ENCODE data around the gene MINDY3.
"Not testable (repeated sequence)": the region's sequence is repeated elsewhere in the genome, so short reads cannot be mapped to it uniquely, and the experiment has no call there.

The MINDY3 gene

GRCh38 chr10:15775513-15775912, 84.8 kb downstream of the MINDY3 start:
- TF ChIP-seq CTCF (IDR thresholded peaks at IDR 0.05; ENCODE audit: low read depth, low read length, missing control alignments): no peak
- DNase-seq (ENCODE audit: low read depth): peak; percentile 53
- no peak overlapping the region for H3K4me3 ChIP-seq (ENCODE audit: low read depth, low read length)
- in situ Hi-C loops (cut with HindIII; ENCODE audit: low sequenced_read_pairs): no loop called here

- in situ Hi-C loops (cut with HindIII; ENCODE audit: low sequenced_read_pairs); DNase-seq (ENCODE audit: low read depth): not testable (repeated sequence)
Measured at GRCh38 chr10:15774534-15774933, 85.8 kb downstream of the MINDY3 start.

GRCh38 chr10:15764892-15765454, 95.3 kb downstream of the MINDY3 start:
- in situ Hi-C loops (cut with HindIII; ENCODE audit: low sequenced_read_pairs): no loop called here
- DNase-seq (ENCODE audit: low read depth): no peak
- H3K4me3 ChIP-seq (ENCODE audit: low read depth, low read length): no peak overlapping the region
- TF ChIP-seq CTCF (IDR thresholded peaks at IDR 0.05; ENCODE audit: low read depth, low read length, missing control alignments): no peak

More at GRCh38 chr10:15774534-15774933, 85.8 kb downstream of the MINDY3 start:
- H3K4me3 ChIP-seq (ENCODE audit: low read depth, low read length): not testable (repeated sequence)

- TF ChIP-seq CTCF (IDR thresholded peaks at IDR 0.05; ENCODE audit: low read depth, low read length, missing control alignments): no peak
- no peak overlapping the region for H3K4me3 ChIP-seq (ENCODE audit: low read depth, low read length)
- in situ Hi-C loops (cut with HindIII; ENCODE audit: low sequenced_read_pairs): no loop called here
Measured at GRCh38 chr10:15763006-15763405, 97.3 kb downstream of the MINDY3 start.

GRCh38 chr10:15762239-15762638, 98.1 kb downstream of the MINDY3 start:
- DNase-seq (ENCODE audit: low read depth); H3K4me3 ChIP-seq (ENCODE audit: low read depth, low read length); in situ Hi-C loops (cut with HindIII; ENCODE audit: low sequenced_read_pairs): not testable (repeated sequence)

More at GRCh38 chr10:15763006-15763405, 97.3 kb downstream of the MINDY3 start:
- no peak for DNase-seq (ENCODE audit: low read depth)

- in situ Hi-C loops (cut with HindIII; ENCODE audit: low sequenced_read_pairs); H3K4me3 ChIP-seq (ENCODE audit: low read depth, low read length); DNase-seq (ENCODE audit: low read depth): not testable (repeated sequence)
Measured at GRCh38 chr10:15761224-15761623, 99.1 kb downstream of the MINDY3 start.

GRCh38 chr10:15760681-15761080, 99.6 kb downstream of the MINDY3 start:
- H3K4me3 ChIP-seq (ENCODE audit: low read depth, low read length): no peak overlapping the region
- TF ChIP-seq CTCF (IDR thresholded peaks at IDR 0.05; ENCODE audit: low read depth, low read length, missing control alignments): no peak
- in situ Hi-C loops (cut with HindIII; ENCODE audit: low sequenced_read_pairs): no loop called here
- DNase-seq (ENCODE audit: low read depth): no peak

GRCh38 chr10:15759265-15759664, 101.0 kb downstream of the MINDY3 start:
- H3K4me3 ChIP-seq (ENCODE audit: low read depth, low read length): no peak overlapping the region
- no peak for TF ChIP-seq CTCF (IDR thresholded peaks at IDR 0.05; ENCODE audit: low read depth, low read length, missing control alignments)
- no peak for DNase-seq (ENCODE audit: low read depth)
- in situ Hi-C loops (cut with HindIII; ENCODE audit: low sequenced_read_pairs): no loop called here
